A549 (cell line): ENCODE data around the gene SPACDR. TPM values are rescaled to one million over a fixed set of nuclear protein-coding genes. Genes with fewer than 3 reads are reported as not detected.
A peak's percentile ranks its signal among the peaks of the same experiment; 100 is the strongest.

ENCODE experiments used
- ATAC-seq, 2 experiments: fragments of 200-7000 bp in 1 of 2; fragments of >200 bp in 1 of 2; cut with Nextera tagmentation in 1 of 2; cut with Tn5 transposase in 1 of 2; 3 replicates each; pipeline versions ENCODE4 v1.8.0 to v1.9.1; 2018 to 2020; ENCODE audit warnings: mild to moderate bottlenecking in 1 of 2, moderate library complexity in 1 of 2
- CTCF ChIA-PET: fragments of 300-600 bp; sonication (Branson Sonifier 250); formaldehyde crosslinking; extraction: SDS; loops from one replicate; lab custom pipeline; 2021; ENCODE audit warnings: antibody characterized with exemption, inconsistent platforms; lab: Yijun Ruan, JAX
- POLR2A ChIA-PET: fragments of 350-600 bp; formaldehyde crosslinking; extraction: SDS; loops from one replicate; lab custom pipeline; 2021; ENCODE audit warnings: antibody characterized with exemption, inconsistent platforms; lab: Yijun Ruan, JAX
- DNase-seq, 2 experiments: peaks; one replicate each; pipeline versions ENCODE4 v3.0.0 to v3.0.0-alpha.2; 2011 to 2016; ENCODE audit warnings: low read depth in 1 of 2, low spot score in 1 of 2
- FAIRE-seq: peaks from 2 replicates; lab custom pipeline; 2011; peaks lifted over from hg19 to GRCh38; lab: Jason Lieb, UNC
- H3K27ac ChIP-seq, 2 experiments: fragments of >200 bp; sonication (Bioruptor Twin); formaldehyde crosslinking; 3 replicates each; pipeline ENCODE4 v1.5.1; 2016 to 2017
- H3K4me1 ChIP-seq: fragments of >200 bp; sonication (Bioruptor Twin); formaldehyde crosslinking; 3 replicates; pipeline ENCODE4 v1.6.1; 2016
- H3K4me2 ChIP-seq: fragments of >200 bp; sonication (Bioruptor Twin); formaldehyde crosslinking; 3 replicates; pipeline ENCODE4 v1.6.1; 2016
- H3K4me3 ChIP-seq: fragments of >200 bp; sonication (Bioruptor Twin); formaldehyde crosslinking; 3 replicates; pipeline ENCODE4 v1.5.1; 2016
- H3K9me3 ChIP-seq: fragments of >200 bp; sonication (Bioruptor Twin); formaldehyde crosslinking; 3 replicates; pipeline ENCODE4 v1.6.1; 2016
- CBX8 ChIP-seq: fragments of 200-600 bp; sonication (generic); IDR thresholded peaks from 2 replicates; pipeline ENCODE4 v1.6.1; 2016
- CHD2 ChIP-seq: fragments of 150-350 bp; IDR thresholded peaks from 2 replicates; pipeline ENCODE4 v1.6.1; 2014; ENCODE audit warnings: low read length; ENCODE audit not compliant: partially characterized antibody
- CHD4 ChIP-seq: fragments of 200-600 bp; sonication (generic); IDR thresholded peaks from 2 replicates; pipeline ENCODE4 v1.6.1; 2016; ENCODE audit warnings: antibody characterized with exemption, mild to moderate bottlenecking, borderline replicate concordance
- EHF ChIP-seq: fragments of 250-450 bp; sonication (Bioruptor Pico); IDR thresholded peaks from 2 replicates; pipeline ENCODE4 v1.5.0; 2020; ENCODE audit warnings: mild to moderate bottlenecking
- EHMT2 ChIP-seq: fragments of 200-600 bp; sonication (generic); IDR thresholded peaks from 2 replicates; pipeline ENCODE4 v1.6.1; 2016; ENCODE audit warnings: antibody characterized with exemption, low read depth, mild to moderate bottlenecking, moderate library complexity
- ESRRA ChIP-seq: fragments of 150-350 bp; IDR thresholded peaks from 2 replicates; pipeline ENCODE4 v1.6.1; 2014; ENCODE audit warnings: mild to moderate bottlenecking, low read length, borderline replicate concordance
- FOSB ChIP-seq: fragments of 250-450 bp; sonication (Bioruptor Pico); IDR thresholded peaks from 2 replicates; pipeline ENCODE4 v1.5.0; 2020; ENCODE audit warnings: mild to moderate bottlenecking, moderate library complexity
- HDAC2 ChIP-seq: fragments of 200-600 bp; sonication (generic); IDR thresholded peaks from 2 replicates; pipeline ENCODE4 v1.6.1; 2016
- HOXA7 ChIP-seq: fragments of 250-450 bp; sonication (Bioruptor Pico); IDR thresholded peaks from 2 replicates; pipeline ENCODE4 v1.5.0; 2020; ENCODE audit warnings: mild to moderate bottlenecking, moderate library complexity
- HOXB5 ChIP-seq: fragments of 250-450 bp; sonication (Bioruptor Pico); IDR thresholded peaks from 2 replicates; pipeline ENCODE4 v1.5.0; 2020; ENCODE audit warnings: mild to moderate bottlenecking, moderate library complexity
- KDM1A ChIP-seq: fragments of 200-600 bp; sonication (generic); IDR thresholded peaks from 2 replicates; pipeline ENCODE4 v1.6.1; 2016; ENCODE audit warnings: low read depth, mild to moderate bottlenecking
- MYC ChIP-seq: IDR thresholded peaks from 2 replicates; pipeline ENCODE4 v1.6.1; 2012; ENCODE audit warnings: mild to moderate bottlenecking, inconsistent platforms, low read length, improper control_type of control experiment, borderline replicate concordance
- PHF8 ChIP-seq: fragments of 200-600 bp; sonication (generic); IDR thresholded peaks from 2 replicates; pipeline ENCODE4 v1.6.1; 2016; ENCODE audit warnings: low read depth, mild to moderate bottlenecking, antibody characterized with exemption, moderate library complexity, borderline replicate concordance
- POLR2A ChIP-seq: IDR thresholded peaks from 2 replicates; pipeline ENCODE4 v1.6.1; 2012; ENCODE audit warnings: mild to moderate bottlenecking, low read length
- RCOR1 ChIP-seq: fragments of 150-350 bp; IDR thresholded peaks from 2 replicates; pipeline ENCODE4 v1.6.1; 2014; ENCODE audit warnings: antibody characterized with exemption, low read length, low read depth
- SMC3 ChIP-seq: fragments of >200 bp; sonication (Bioruptor Twin); formaldehyde crosslinking; IDR thresholded peaks from 3 replicates; pipeline ENCODE4 v1.6.1; 2018; ENCODE audit warnings: inconsistent platforms
- SREBF2 ChIP-seq: fragments of 450-650 bp; IDR thresholded peaks from 2 replicates; pipeline ENCODE4 v1.6.1; 2014; ENCODE audit warnings: mild to moderate bottlenecking, moderate library complexity
- TP53 ChIP-seq: fragments of 250-450 bp; sonication (Bioruptor Pico); IDR thresholded peaks from 2 replicates; pipeline ENCODE4 v1.5.0; 2021; ENCODE audit warnings: mild to moderate bottlenecking, moderate library complexity
- ZC3H11A ChIP-seq: fragments of 450-650 bp; IDR thresholded peaks from 2 replicates; pipeline ENCODE4 v1.6.1; 2014; ENCODE audit warnings: antibody characterized with exemption, mild to moderate bottlenecking
- ZFP36 ChIP-seq: fragments of 450-650 bp; IDR thresholded peaks from 2 replicates; pipeline ENCODE4 v1.6.1; 2014; ENCODE audit warnings: borderline replicate concordance; ENCODE audit not compliant: partially characterized antibody
- ZNF302 ChIP-seq: fragments of 250-450 bp; sonication (Bioruptor Pico); IDR thresholded peaks from 2 replicates; pipeline ENCODE4 v1.9.0; 2021; ENCODE audit warnings: inconsistent platforms, mild to moderate bottlenecking, moderate library complexity
- WGBS: methylation state at CpG from one replicate; pipeline ENCODE4 v1.1.6; 2017; ENCODE audit errors: missing lambda C conversion rate; 5-methylcytosine and 5-hydroxymethylcytosine counted together
- polyA plus RNA-seq, 4 experiments: library from polyadenylated mRNA; depleted of rRNA in 3 of 4; stranded (reverse); fragments of >200 nt; fragmentation: RNase III in 1 of 4; extraction: RNeasy Plus Mini Kit Qiagen cat#74134 plus additional on column Dnase treatment in 1 of 4; gene quantifications; 2 replicates in 3 of 4; 3 replicates in 1 of 4; pipeline ENCODE4 v1.2.3, GENCODE V29; 2011 to 2017
- TF ChIP-seq, protein P1 (sequence below): fragments of >200 bp; sonication (Bioruptor Twin); formaldehyde crosslinking; IDR thresholded peaks from 3 replicates; pipeline ENCODE4 v1.6.1; 2016
- TF ChIP-seq, protein P2 (sequence below): fragments of >200 bp; sonication (Bioruptor Twin); formaldehyde crosslinking; IDR thresholded peaks from 2 replicates; pipeline ENCODE4 v1.6.1; 2016
- TF ChIP-seq, protein P3 (sequence below): IDR thresholded peaks from 2 replicates; pipeline ENCODE4 v1.6.1; 2012; ENCODE audit warnings: low read depth, borderline replicate concordance
- TF ChIP-seq, protein P4 (sequence below): fragments of 200-600 bp; sonication (generic); IDR thresholded peaks from 2 replicates; pipeline ENCODE4 v1.6.1; 2016; ENCODE audit warnings: antibody characterized with exemption, mild to moderate bottlenecking, moderate library complexity
- TF ChIP-seq, protein P5 (sequence below): fragments of 250-450 bp; sonication (Bioruptor Pico); IDR thresholded peaks from 2 replicates; pipeline ENCODE4 v1.5.0; 2021; ENCODE audit warnings: mild to moderate bottlenecking, moderate library complexity, borderline replicate concordance
- TF ChIP-seq, protein P6 (sequence below): IDR thresholded peaks from 2 replicates; pipeline ENCODE4 v1.6.1; 2012

SPACDR gene
- polyA plus RNA-seq, 2 of the 4 experiments (the other 2 are of a cell fraction) = 0.17 to 0.34 TPM

DNA sequence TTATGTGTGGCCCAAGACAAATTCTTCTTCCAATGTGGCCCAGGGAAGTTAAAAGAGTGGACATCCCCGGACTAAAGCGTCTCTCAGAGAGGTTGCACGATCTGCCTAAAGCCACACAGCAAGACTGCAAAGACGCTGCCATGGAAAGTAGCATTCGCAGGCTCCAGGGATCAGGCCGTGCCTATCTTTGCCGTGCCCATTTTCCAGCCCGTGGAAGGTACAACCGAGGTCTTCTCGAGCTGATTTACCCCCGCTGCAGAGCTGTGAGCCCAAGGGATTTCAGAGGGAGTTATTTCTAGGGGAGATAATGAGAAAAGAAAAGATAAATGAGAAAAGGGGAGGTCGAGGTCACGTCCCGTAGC, 18.6 kb upstream of the SPACDR start:
- H3K4me1 ChIP-seq = peaks cover 47% of the 10 kb centered on the region
- no peak for DNase-seq
- POLR2A ChIA-PET = interaction anchor here (1.6 to 1.9 kb wide), 2 partner anchors 63 to 103 kb away, joined by 5 to 6 read pairs; partner anchors contain the start of genes FBXO24 and LRCH4
- H3K4me2 ChIP-seq = peak overlapping the region; percentile 99
- 41% methylated on average over 14 of the region's 14 CpGs for WGBS
- CTCF ChIA-PET = interaction anchor here (0.6 to 8.5 kb wide), 41 partner anchors 9 to 237 kb away, joined by 3 to 127 read pairs (median 6); partner anchors contain the start of genes EPO, MEPCE, POP7 and SPACDR
- no peaks in the 10 kb centered on the region for H3K9me3 ChIP-seq
- no peak for ATAC-seq
- H3K4me3 ChIP-seq = peak overlapping the region; percentile 73
- TF ChIP-seq POLR2A (no peak), ZNF302 (CRISPR knock-in tag) (no peak), SREBF2 (no peak), SMC3 (no peak), CBX8 (no peak), EHMT2 (no peak), FOSB (CRISPR knock-in tag) (no peak), HOXB5 (CRISPR knock-in tag) (no peak), MYC (no peak), HDAC2 (no peak), ZFP36 (peak; percentile 74), PHF8 (no peak), KDM1A (peak; percentile 86), CHD4 (peak; percentile 65; the same call in 1 of the 2 replicates)
- TF ChIP-seq, protein P1, sequence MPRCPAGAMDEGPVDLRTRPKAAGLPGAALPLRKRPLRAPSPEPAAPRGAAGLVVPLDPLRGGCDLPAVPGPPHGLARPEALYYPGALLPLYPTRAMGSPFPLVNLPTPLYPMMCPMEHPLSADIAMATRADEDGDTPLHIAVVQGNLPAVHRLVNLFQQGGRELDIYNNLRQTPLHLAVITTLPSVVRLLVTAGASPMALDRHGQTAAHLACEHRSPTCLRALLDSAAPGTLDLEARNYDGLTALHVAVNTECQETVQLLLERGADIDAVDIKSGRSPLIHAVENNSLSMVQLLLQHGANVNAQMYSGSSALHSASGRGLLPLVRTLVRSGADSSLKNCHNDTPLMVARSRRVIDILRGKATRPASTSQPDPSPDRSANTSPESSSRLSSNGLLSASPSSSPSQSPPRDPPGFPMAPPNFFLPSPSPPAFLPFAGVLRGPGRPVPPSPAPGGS = no peak
- TF ChIP-seq, protein P2, sequence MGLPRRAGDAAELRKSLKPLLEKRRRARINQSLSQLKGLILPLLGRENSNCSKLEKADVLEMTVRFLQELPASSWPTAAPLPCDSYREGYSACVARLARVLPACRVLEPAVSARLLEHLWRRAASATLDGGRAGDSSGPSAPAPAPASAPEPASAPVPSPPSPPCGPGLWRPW = no peak
- TF ChIP-seq, protein P3, sequence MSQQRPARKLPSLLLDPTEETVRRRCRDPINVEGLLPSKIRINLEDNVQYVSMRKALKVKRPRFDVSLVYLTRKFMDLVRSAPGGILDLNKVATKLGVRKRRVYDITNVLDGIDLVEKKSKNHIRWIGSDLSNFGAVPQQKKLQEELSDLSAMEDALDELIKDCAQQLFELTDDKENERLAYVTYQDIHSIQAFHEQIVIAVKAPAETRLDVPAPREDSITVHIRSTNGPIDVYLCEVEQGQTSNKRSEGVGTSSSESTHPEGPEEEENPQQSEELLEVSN = no peak
- TF ChIP-seq, protein P4, sequence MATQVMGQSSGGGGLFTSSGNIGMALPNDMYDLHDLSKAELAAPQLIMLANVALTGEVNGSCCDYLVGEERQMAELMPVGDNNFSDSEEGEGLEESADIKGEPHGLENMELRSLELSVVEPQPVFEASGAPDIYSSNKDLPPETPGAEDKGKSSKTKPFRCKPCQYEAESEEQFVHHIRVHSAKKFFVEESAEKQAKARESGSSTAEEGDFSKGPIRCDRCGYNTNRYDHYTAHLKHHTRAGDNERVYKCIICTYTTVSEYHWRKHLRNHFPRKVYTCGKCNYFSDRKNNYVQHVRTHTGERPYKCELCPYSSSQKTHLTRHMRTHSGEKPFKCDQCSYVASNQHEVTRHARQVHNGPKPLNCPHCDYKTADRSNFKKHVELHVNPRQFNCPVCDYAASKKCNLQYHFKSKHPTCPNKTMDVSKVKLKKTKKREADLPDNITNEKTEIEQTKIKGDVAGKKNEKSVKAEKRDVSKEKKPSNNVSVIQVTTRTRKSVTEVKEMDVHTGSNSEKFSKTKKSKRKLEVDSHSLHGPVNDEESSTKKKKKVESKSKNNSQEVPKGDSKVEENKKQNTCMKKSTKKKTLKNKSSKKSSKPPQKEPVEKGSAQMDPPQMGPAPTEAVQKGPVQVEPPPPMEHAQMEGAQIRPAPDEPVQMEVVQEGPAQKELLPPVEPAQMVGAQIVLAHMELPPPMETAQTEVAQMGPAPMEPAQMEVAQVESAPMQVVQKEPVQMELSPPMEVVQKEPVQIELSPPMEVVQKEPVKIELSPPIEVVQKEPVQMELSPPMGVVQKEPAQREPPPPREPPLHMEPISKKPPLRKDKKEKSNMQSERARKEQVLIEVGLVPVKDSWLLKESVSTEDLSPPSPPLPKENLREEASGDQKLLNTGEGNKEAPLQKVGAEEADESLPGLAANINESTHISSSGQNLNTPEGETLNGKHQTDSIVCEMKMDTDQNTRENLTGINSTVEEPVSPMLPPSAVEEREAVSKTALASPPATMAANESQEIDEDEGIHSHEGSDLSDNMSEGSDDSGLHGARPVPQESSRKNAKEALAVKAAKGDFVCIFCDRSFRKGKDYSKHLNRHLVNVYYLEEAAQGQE = no peak
- TF ChIP-seq, all 56 proteins: peak for 3
- H3K27ac ChIP-seq = peak overlapping the region; percentile 88 to 94
- FAIRE-seq = no peak

DNA sequence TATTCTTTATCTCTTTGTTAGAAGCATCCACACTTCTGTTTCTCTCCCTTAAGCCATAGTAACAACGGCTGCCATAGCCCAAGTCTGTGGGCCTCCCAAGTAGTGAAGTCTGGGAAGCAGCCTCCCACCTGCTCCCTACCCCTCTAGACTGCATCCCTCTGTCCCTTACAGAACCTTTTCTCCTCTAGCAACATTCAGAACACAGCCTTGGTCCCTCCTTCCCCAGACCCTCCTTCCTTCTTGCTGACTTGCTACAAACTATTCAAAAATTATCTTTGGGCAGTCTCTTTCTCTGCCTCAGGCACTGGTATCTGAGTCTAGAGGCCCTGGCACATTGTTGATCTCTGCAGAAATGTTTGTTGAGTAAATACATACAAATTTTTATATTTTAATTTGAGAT, 17.4 kb upstream of the SPACDR start:
- peaks cover 53% of the 10 kb centered on the region for H3K4me1 ChIP-seq
- ChIA-PET CTCF (interaction anchor here (0.6 to 8.5 kb wide), 12 partner anchors 8 to 84 kb away, joined by 3 to 127 read pairs (median 11); no protein-coding TSS in a partner anchor), POLR2A (no interaction called here)
- H3K27ac ChIP-seq = no peak overlapping the region
- no peaks in the 10 kb centered on the region for H3K9me3 ChIP-seq
- H3K4me3 ChIP-seq = no peak overlapping the region
- WGBS = 84% methylated on average over 1 of the region's 1 CpG
- ATAC-seq (no peak), FAIRE-seq (no peak), DNase-seq (no peak)
- H3K4me2 ChIP-seq = no peak overlapping the region
- TF ChIP-seq, protein P5, sequence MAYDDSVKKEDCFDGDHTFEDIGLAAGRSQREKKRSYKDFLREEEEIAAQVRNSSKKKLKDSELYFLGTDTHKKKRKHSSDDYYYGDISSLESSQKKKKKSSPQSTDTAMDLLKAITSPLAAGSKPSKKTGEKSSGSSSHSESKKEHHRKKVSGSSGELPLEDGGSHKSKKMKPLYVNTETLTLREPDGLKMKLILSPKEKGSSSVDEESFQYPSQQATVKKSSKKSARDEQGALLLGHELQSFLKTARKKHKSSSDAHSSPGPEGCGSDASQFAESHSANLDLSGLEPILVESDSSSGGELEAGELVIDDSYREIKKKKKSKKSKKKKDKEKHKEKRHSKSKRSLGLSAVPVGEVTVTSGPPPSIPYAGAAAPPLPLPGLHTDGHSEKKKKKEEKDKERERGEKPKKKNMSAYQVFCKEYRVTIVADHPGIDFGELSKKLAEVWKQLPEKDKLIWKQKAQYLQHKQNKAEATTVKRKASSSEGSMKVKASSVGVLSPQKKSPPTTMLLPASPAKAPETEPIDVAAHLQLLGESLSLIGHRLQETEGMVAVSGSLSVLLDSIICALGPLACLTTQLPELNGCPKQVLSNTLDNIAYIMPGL (CRISPR knock-in tag) = no peak
- TF ChIP-seq HOXB5 (CRISPR knock-in tag) (no peak), EHF (CRISPR knock-in tag) (no peak), HOXA7 (CRISPR knock-in tag) (no peak), TP53 (CRISPR knock-in tag) (no peak), CHD2 (no peak), ZC3H11A (no peak), HDAC2 (no peak), FOSB (CRISPR knock-in tag) (no peak), CBX8 (no peak), RCOR1 (no peak), ESRRA (no peak)
- TF ChIP-seq, protein P6, sequence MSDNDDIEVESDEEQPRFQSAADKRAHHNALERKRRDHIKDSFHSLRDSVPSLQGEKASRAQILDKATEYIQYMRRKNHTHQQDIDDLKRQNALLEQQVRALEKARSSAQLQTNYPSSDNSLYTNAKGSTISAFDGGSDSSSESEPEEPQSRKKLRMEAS = no peak
- TF ChIP-seq, protein P1 = no peak
